EL (cell line): ENCODE data around the gene PLD1.

ENCODE experiments used
- DNase-seq: peaks from one replicate; pipeline ENCODE4 v3.0.0-alpha.2; 2016

Gene PLD1

GRCh38 chr3:171556574-171557145 is 253.6 kb downstream of the PLD1 start:
- no peak for DNase-seq

GRCh38 chr3:171556148-171556547 is 254.1 kb downstream of the PLD1 start:
- no peak for DNase-seq

GRCh38 chr3:171553086-171553485 is 257.2 kb downstream of the PLD1 start:
- no peak for DNase-seq

GRCh38 chr3:171552531-171552930 is 257.8 kb downstream of the PLD1 start:
- no peak for DNase-seq

GRCh38 chr3:171551296-171551695 is 259.0 kb downstream of the PLD1 start:
- no peak for DNase-seq
